H1 (cell line): ENCODE measurements around the gene SEL1L3. TPM values are rescaled to one million over a fixed set of nuclear protein-coding genes. Genes with fewer than 3 reads are reported as not detected.

Experiments
- BACH1 ChIP-seq: IDR thresholded peaks from 2 replicates; pipeline ENCODE4 v1.6.1; 2012; ENCODE audit warnings: low read length, improper control_type of control experiment
- BCL11A ChIP-seq, 2 experiments: IDR thresholded peaks; one replicate each; pipeline ENCODE4 v1.6.1; 2011; ENCODE audit warnings: low read depth in 2 of 2, low read length in 2 of 2, mild to moderate bottlenecking in 2 of 2
- FOSL1 ChIP-seq: IDR thresholded peaks from 2 replicates; pipeline ENCODE4 v1.6.1; 2011; ENCODE audit warnings: mild to moderate bottlenecking, low read depth, low read length, moderate library complexity; ENCODE audit not compliant: insufficient read depth
- HDAC6 ChIP-seq: IDR thresholded peaks from one replicate; pipeline ENCODE4 v1.7.1; 2012; ENCODE audit warnings: low read depth, mild to moderate bottlenecking, inconsistent platforms, low read length, moderate library complexity
- JUND ChIP-seq: IDR thresholded peaks from 2 replicates; pipeline ENCODE4 v1.6.1; 2011; ENCODE audit warnings: mild to moderate bottlenecking, improper control_type of control experiment, low read length
- KDM5A ChIP-seq: fragments of 200-600 bp; IDR thresholded peaks from 2 replicates; pipeline ENCODE4 v1.7.1; 2012; ENCODE audit warnings: mild to moderate bottlenecking, low read length, inconsistent platforms, mixed read lengths
- MAX ChIP-seq: IDR thresholded peaks from 2 replicates; pipeline ENCODE4 v1.6.1; 2012; ENCODE audit warnings: inconsistent platforms
- POLR2A ChIP-seq, 2 experiments: IDR thresholded peaks; 1 replicate in 1 of 2; 2 replicates in 1 of 2; pipeline ENCODE4 v1.6.1; 2011; ENCODE audit warnings: low read depth in 2 of 2, low read length in 2 of 2, mild to moderate bottlenecking in 2 of 2; ENCODE audit errors: control extremely low read depth in 1 of 2
- RFX5 ChIP-seq: IDR thresholded peaks from 2 replicates; pipeline ENCODE4 v1.6.1; 2011; ENCODE audit warnings: low read depth, low read length, improper control_type of control experiment, borderline replicate concordance
- polyA plus RNA-seq, 7 experiments: library from polyadenylated mRNA; depleted of rRNA in 3 of 7; stranded (reverse) in 5 of 7; unstranded in 2 of 7; fragments of >200 nt in 5 of 7; fragments of 200-250 nt in 2 of 7; gene quantifications; 1 replicate in 5 of 7; 2 replicates in 1 of 7; 4 replicates in 1 of 7; pipeline versions ENCODE4 v1.2.1 to v1.2.3, GENCODE V29; 2011 to 2013; ENCODE audit warnings: missing spikeins in 2 of 7, mixed read lengths in 2 of 7
- total RNA-seq: library from RNA; stranded (reverse); fragmentation: NEBNext Ultra II Directional; extraction: Animal tissue kit (Norgen Biotek cat#: 25700); gene quantifications from 2 replicates; pipeline ENCODE4 v1.2.1, GENCODE V29; 2021

The SEL1L3 gene
- total and polyA plus RNA-seq, 2 of the 8 experiments (the other 6 are each of a cell fraction or from before 2014, with no cell fraction given): 18.2 to 54.0 TPM

- TF ChIP-seq BACH1 (no peak), BCL11A (IDR thresholded peaks at IDR 0.05; ENCODE audit: low read depth in 2 of 2, low read length in 2 of 2) (no peak), KDM5A (no peak), JUND (no peak), HDAC6 (no peak), MAX (no peak), FOSL1 (no peak), RFX5 (no peak), POLR2A (IDR thresholded peaks at IDR 0.05; ENCODE audit: control extremely low read depth in 1 of 2, low read depth in 2 of 2, low read length in 2 of 2) (no peak)
Measured at GRCh38 chr4:25875281-25875745, 12.5 kb upstream of the SEL1L3 start (continued).
